Left ventricle myocardium inferior (tissue), 1 donor: ENCODE data around the gene ARL5A. TPM values are rescaled to one million over a fixed set of nuclear protein-coding genes. Genes with fewer than 3 reads are reported as not detected.

ENCODE experiments used
- DNase-seq: peaks from one replicate; pipeline ENCODE4 v3.0.0-alpha.2; 2020
- H3K27ac ChIP-seq: fragments of 200-600 bp; replicated peaks from 2 replicates; pipeline ENCODE4 v1.8.0; 2021
- H3K27me3 ChIP-seq: fragments of 200-600 bp; 2 replicates; pipeline ENCODE4 v1.8.0; 2021; ENCODE audit warnings: low read depth
- H3K36me3 ChIP-seq: fragments of 200-600 bp; 2 replicates; pipeline ENCODE4 v1.8.0; 2021
- H3K4me1 ChIP-seq: fragments of 200-600 bp; 2 replicates; pipeline ENCODE4 v1.8.0; 2021
- H3K4me3 ChIP-seq: fragments of 200-600 bp; 2 replicates; pipeline ENCODE4 v1.8.0; 2021; ENCODE audit warnings: mild to moderate bottlenecking, moderate library complexity
- H3K9me3 ChIP-seq: fragments of 200-600 bp; replicated peaks from 2 replicates; pipeline ENCODE4 v1.8.0; 2021
- CTCF ChIP-seq: fragments of 200-600 bp; IDR thresholded peaks from 2 replicates; pipeline ENCODE4 v1.8.0; 2021; ENCODE audit warnings: antibody characterized with exemption, mild to moderate bottlenecking, borderline replicate concordance
- intact Hi-C: fragments of 100-400 bp; cut with micrococcal nuclease; formaldehyde crosslinking; loops from one replicate; pipeline ENCODE4 v1.11.0; 2022
- total RNA-seq: library from RNA; stranded (reverse); fragmentation: NEBNext Ultra II Directional; extraction: Animal tissue kit (Norgen Biotek cat#: 25700); gene quantifications from one replicate; pipeline ENCODE4 v1.2.1, GENCODE V29; 2021
- donor health status: DM: no; HTN: yes; CAD: no; lungs with severe emphysema.

ARL5A gene
- total RNA-seq, 1 donor from 2014 or later = 53.9 TPM

DNA sequence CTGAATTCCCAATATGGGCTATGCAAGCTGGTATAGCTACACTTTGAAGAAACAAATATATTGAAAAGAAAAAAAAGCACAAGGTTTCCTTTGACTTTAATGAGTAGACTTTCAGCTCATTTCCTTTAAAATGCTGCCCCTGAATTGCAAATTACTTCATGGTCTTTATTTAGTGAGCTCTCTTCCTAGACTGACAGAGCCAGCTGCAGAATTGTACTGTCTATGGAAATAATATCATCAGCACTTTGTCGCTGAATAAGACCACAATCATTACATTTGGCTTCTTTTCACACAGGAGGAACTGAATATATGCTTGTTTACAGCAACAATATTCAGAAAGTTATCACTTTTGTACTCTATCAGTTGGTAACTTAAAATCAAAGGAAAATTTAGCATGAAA, 41.7 kb downstream of the ARL5A start:
- H3K4me3 ChIP-seq = no peak overlapping the region
- H3K27ac ChIP-seq = no peak overlapping the region
- no peaks in the 10 kb centered on the region for H3K27me3 ChIP-seq
- H3K9me3 ChIP-seq = peaks cover under 1% of the 10 kb centered on the region
- intact Hi-C loops = no loop called here
- TF ChIP-seq CTCF = no peak
- H3K4me1 ChIP-seq = no peaks in the 10 kb centered on the region
- H3K36me3 ChIP-seq = peaks cover 35% of the 10 kb centered on the region
- DNase-seq = no peak

GRCh38 chr2:151786077-151786476, 42.1 kb downstream of the ARL5A start:
- no peak for TF ChIP-seq CTCF
- H3K27me3 ChIP-seq = no peaks in the 10 kb centered on the region
- H3K27ac ChIP-seq = no peak overlapping the region
- H3K4me3 ChIP-seq = no peak overlapping the region
- DNase-seq = no peak
- no peaks in the 10 kb centered on the region for H3K4me1 ChIP-seq
- peaks cover 35% of the 10 kb centered on the region for H3K36me3 ChIP-seq
- intact Hi-C loops = no loop called here
- H3K9me3 ChIP-seq = no peaks in the 10 kb centered on the region

DNA sequence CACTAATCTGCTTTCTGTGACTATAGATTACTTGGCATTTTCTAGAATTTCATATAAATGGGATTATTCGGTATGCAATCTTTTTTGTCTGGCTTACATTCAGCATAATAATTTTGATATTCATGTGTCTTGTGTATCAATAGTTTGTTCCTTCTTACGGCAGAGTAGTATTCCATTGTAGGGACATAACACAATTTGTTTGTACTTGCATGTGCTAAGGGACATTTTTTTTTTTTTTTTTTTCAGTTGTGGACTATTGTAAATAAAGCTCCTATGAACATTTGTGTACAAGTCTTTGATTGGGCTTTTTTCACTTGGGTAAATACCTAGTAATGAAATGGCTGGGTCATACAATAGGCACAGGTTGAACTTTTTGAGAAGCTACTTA, 45.1 kb downstream of the ARL5A start:
- Histone ChIP-seq H3K9me3 (peaks cover 5% of the 10 kb centered on the region), H3K27me3 (no peaks in the 10 kb centered on the region), H3K27ac (no peak overlapping the region), H3K36me3 (peaks cover 51% of the 10 kb centered on the region), H3K4me3 (no peak overlapping the region), H3K4me1 (no peaks in the 10 kb centered on the region)
- TF ChIP-seq CTCF = no peak
- intact Hi-C loops = no loop called here
- no peak for DNase-seq

GRCh38 chr2:151782378-151783132, 45.7 kb downstream of the ARL5A start:
- Histone ChIP-seq H3K27me3 (no peaks in the 10 kb centered on the region), H3K36me3 (peaks cover 53% of the 10 kb centered on the region), H3K27ac (no peak overlapping the region), H3K9me3 (peaks cover 11% of the 10 kb centered on the region), H3K4me3 (no peak overlapping the region), H3K4me1 (no peaks in the 10 kb centered on the region)
- intact Hi-C loops = no loop called here
- TF ChIP-seq CTCF = no peak
- no peak for DNase-seq

GRCh38 chr2:151781642-151782041, 46.6 kb downstream of the ARL5A start:
- Histone ChIP-seq H3K36me3 (peaks cover 62% of the 10 kb centered on the region), H3K9me3 (peaks cover 12% of the 10 kb centered on the region), H3K4me3 (no peak overlapping the region), H3K27ac (no peak overlapping the region), H3K4me1 (no peaks in the 10 kb centered on the region), H3K27me3 (no peaks in the 10 kb centered on the region)
- intact Hi-C loops = no loop called here
- no peak for TF ChIP-seq CTCF
- no peak for DNase-seq
